Stimulated activated naive CD8-positive, alpha-beta T cell treated with anti-CD3 and anti-CD28 coated beads, Interleukin-15, amount 100 ng/mL, for 72 hours (primary cell): ENCODE data around the gene OTOR.

Source experiments
- ATAC-seq: fragments of 150-1000 bp; cut with Tn5 transposase; 2 replicates; pipeline ENCODE4 v1.10.0; 2021; ENCODE audit warnings: mild to moderate bottlenecking, moderate library complexity
- DNase-seq, 2 donors: peaks; one replicate each; pipeline ENCODE4 v3.0.0; 2021 to 2022
- H3K27ac Mint-ChIP-seq, 2 donors: one replicate each; pipeline ENCODE4 v1.8.0; 2022; ENCODE audit warnings: mild to moderate bottlenecking in 2 of 2, mixed read lengths in 2 of 2, moderate library complexity in 2 of 2
- H3K27me3 Mint-ChIP-seq: one replicate; pipeline ENCODE4 v1.8.0; 2022; ENCODE audit warnings: mixed read lengths
- H3K4me1 Mint-ChIP-seq: one replicate; pipeline ENCODE4 v1.8.0; 2022; ENCODE audit warnings: mild to moderate bottlenecking, mixed read lengths
- H3K4me3 Mint-ChIP-seq, 2 donors: one replicate each; pipeline ENCODE4 v1.8.0; 2022; ENCODE audit warnings: mild to moderate bottlenecking in 2 of 2, mixed read lengths in 2 of 2, moderate library complexity in 1 of 2
- H3K9me3 Mint-ChIP-seq, 2 donors: one replicate each; pipeline ENCODE4 v1.8.0; 2022; ENCODE audit warnings: mixed read lengths in 2 of 2

Gene OTOR

GRCh38 chr20:16777126-16777525 is 29.0 kb downstream of the OTOR start:
- DNase-seq = no peak
- Mint-ChIP-seq H3K4me1 (no peaks in the 10 kb centered on the region), H3K4me3 (no peak overlapping the region), H3K27ac (no peak overlapping the region), H3K9me3 (peaks cover 9 to 12% of the 10 kb centered on the region in 2 donors), H3K27me3 (peaks cover 17% of the 10 kb centered on the region)
- no peak for ATAC-seq

- no peaks in the 10 kb centered on the region for H3K4me1 Mint-ChIP-seq
- H3K4me3 Mint-ChIP-seq = no peak overlapping the region
- no peak for ATAC-seq
- no peak for DNase-seq
- peaks cover 25% of the 10 kb centered on the region for H3K27me3 Mint-ChIP-seq
- peaks cover 14 to 23% of the 10 kb centered on the region in 2 donors for H3K9me3 Mint-ChIP-seq
- no peak overlapping the region for H3K27ac Mint-ChIP-seq
Measured at GRCh38 chr20:16778159-16778558, 30.0 kb downstream of the OTOR start.

GRCh38 chr20:16781496-16781895 is 33.3 kb downstream of the OTOR start:
- Mint-ChIP-seq H3K4me1 (no peaks in the 10 kb centered on the region), H3K4me3 (no peak overlapping the region), H3K9me3 (peaks cover 11 to 23% of the 10 kb centered on the region in 2 donors), H3K27ac (no peak overlapping the region), H3K27me3 (peaks cover 33% of the 10 kb centered on the region)
- no peak for DNase-seq
- no peak for ATAC-seq

GRCh38 chr20:16785226-16785625 is 37.1 kb downstream of the OTOR start:
- H3K27ac Mint-ChIP-seq = no peak overlapping the region
- peaks cover 41% of the 10 kb centered on the region for H3K27me3 Mint-ChIP-seq
- ATAC-seq = no peak
- no peaks in the 10 kb centered on the region for H3K4me1 Mint-ChIP-seq
- no peak overlapping the region for H3K4me3 Mint-ChIP-seq
- no peak for DNase-seq
- peaks cover 18 to 20% of the 10 kb centered on the region in 2 donors for H3K9me3 Mint-ChIP-seq
